Measurements from ENCODE around the gene NRXN3.

The NRXN3 gene

DNA sequence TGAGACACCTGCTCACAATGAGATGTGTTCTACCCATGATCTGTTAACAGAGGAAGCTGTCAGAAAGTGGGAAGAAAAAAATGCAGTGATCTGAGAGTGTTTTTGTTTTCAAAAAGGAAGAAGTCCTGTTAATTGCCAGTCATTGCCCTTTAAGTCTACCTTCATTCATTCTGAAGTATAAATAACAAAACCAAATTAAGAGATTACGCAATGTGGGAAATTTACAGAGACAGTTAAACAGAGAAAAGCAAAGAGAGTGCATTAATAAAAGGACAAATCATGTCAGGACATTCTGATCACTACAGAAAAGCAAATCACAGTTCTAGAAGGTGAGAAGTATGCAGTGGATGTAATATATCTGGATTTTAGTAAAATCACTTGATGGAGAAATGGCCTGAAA, 154.2 kb downstream of the NRXN3 start:
- DNase-seq (ENCODE audit: low read depth): no peak

DNA sequence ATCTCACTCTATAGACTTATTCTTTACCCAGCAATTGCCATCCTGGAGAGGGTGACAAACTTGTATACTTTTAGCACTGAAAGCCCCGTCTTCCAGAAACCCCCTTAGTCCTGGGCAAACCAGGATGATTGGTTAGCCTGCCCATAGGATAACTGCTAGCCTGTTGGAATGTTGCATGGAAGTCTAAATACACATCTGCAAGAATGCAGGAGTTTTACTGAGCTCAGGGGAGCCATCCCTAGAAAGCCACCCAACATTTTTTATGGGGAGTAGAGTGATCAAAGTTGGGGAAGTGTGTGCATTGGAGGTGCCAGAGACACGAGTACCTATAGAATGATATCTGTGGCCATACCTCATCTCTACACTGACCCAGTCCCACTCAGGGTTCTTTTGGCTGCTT, 155.7 kb downstream of the NRXN3 start:
- no peak for DNase-seq (ENCODE audit: low read depth)

- no peak for DNase-seq (ENCODE audit: low read depth)
Measured at GRCh38 chr14:78327426-78328221, 157.5 kb downstream of the NRXN3 start.

GRCh38 chr14:78329371-78329770, 159.2 kb downstream of the NRXN3 start:
- no peak for DNase-seq (ENCODE audit: low read depth)

DNA sequence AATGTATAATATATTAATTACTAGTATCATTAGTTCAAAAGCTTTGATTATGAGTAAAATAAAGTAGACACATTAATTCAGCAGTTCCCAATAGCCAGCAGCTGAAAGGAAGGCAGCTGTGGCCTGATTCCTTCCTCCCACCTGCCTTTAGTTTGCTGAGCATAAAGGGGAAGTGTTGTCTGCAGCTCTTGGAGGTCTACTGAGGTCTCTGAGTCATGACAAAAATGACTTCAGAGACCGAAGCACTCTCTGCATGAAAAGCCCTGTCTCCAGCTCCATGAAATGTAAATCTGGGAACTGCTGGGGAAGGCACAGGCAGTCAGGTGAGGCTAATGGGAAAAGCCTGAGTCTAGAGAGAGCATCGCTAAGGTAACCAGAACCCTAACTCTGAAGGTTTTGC, 165.4 kb downstream of the NRXN3 start:
- no peak for DNase-seq (ENCODE audit: low read depth)

DNA sequence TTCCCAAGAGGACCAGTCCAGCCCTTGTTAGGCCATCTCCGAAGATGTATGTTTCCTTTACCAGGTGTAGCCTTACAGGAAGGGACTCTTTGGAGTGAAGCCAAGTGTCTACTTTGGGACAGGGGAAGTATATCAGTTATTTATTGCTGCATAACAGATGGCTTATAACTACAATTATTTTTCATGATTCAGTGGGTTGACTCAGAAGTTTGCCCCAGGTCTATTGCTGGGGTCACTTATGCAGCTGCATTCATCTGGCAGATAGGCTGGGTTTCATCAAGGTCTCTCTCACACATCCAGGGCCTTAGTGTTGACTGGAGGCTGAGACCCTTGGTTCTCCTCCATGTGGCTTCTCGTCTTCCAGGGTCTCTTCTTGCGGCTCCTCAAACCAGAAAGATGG, 170.1 kb downstream of the NRXN3 start:
- no peak for DNase-seq (ENCODE audit: low read depth)

- no peak for DNase-seq (ENCODE audit: low read depth)
Measured at GRCh38 chr14:78341827-78342389, 171.7 kb downstream of the NRXN3 start.

- no peak for DNase-seq (ENCODE audit: low read depth)
Measured at GRCh38 chr14:78342879-78343278, 172.7 kb downstream of the NRXN3 start.

DNA sequence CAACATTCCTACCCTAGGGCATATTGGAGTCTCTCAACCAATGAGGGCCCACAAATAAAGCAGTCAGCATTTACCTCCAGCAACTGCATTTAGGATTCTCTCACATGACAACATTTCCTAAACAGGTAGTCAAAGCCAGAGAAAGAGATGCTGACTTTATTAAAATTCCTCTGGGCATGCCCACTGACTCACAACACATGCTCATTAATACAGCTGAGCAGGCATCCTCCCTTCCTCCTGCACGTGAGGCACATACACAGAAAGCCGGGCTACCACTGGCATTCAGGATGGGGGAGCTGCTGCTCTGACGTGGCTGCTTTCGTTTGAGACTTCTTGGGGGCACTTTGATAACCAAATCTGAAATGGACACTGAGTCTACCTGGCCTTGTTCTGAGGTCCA, 174.1 kb downstream of the NRXN3 start:
- DNase-seq (ENCODE audit: low read depth): no peak

DNA sequence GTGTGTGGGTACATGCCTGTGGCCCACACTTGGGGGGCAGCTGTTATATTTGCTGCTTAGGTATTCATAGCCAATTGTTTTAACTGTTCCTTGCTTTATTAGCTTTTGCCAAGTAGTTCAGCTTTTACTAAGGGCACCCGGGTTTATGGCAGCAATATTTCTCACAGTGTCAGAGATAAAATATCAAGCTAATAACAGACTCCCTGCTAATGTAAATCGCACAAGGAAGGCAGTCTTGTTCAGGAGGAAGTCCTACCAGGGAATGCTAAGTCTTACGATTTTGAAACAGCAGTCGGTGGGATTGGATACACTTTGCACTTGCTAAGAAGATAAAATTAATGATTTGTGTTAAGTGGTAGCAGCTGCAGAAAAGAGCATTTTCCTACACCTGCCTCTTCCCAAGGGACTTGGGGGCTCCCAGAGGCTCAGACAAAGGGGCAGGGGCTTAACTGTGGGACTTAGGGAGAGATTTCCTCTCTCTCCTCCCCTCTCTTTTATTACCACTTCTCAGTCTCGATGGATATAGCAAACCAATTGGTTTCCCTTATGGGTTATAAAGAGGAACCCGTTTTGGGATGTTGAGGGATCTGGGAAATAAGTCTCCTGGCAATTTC, 175.1 kb downstream of the NRXN3 start:
- DNase-seq (ENCODE audit: low read depth): no peak

- no peak for DNase-seq (ENCODE audit: low read depth)
Measured at GRCh38 chr14:78346747-78347146, 176.6 kb downstream of the NRXN3 start.

DNA sequence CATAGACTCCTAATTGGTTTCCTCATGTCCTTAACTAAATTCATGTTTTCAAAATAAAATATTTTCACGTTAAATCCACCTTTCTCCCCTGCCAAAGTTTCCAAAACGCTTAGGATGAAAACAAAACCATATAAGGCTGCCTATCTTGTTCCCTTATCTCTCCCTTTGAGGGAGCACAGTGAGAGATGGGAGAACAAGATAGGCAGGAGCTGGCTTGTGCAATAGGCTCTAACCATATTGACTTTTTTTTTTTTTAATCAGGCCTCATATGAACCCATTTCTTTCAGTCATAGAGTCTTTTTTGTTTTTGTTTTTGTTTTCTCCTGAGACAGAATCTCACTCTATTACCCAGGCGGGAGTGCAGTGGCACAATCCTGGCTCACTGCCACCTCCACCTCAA, 184.9 kb downstream of the NRXN3 start:
- no peak for DNase-seq (ENCODE audit: low read depth)

- DNase-seq (ENCODE audit: low read depth): no peak
Measured at GRCh38 chr14:78356391-78356790, 186.2 kb downstream of the NRXN3 start.

GRCh38 chr14:78358591-78358990, 188.4 kb downstream of the NRXN3 start:
- DNase-seq (ENCODE audit: low read depth): no peak

DNA sequence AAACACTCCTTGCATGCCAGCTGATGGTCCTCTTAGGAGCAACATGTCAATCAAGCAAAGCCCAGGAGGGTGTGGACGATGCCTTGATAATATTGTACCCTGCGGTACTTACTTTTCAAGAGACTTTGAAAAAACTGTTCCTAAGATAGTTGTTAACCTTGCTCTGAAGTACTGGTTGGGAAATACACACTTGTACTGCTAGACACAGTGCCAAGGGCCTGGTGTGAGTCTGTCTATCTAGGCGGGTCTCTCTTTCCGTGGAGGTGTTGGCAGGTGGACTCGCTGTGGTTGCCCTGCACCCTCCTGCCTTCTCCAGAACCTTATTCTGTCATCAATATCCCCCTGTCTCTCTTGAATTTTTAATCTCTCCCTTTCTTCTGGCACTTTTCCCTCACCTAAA, 189.4 kb downstream of the NRXN3 start:
- DNase-seq (ENCODE audit: low read depth): no peak

GRCh38 chr14:78363008-78363407, 192.8 kb downstream of the NRXN3 start:
- DNase-seq (ENCODE audit: low read depth): no peak

DNA sequence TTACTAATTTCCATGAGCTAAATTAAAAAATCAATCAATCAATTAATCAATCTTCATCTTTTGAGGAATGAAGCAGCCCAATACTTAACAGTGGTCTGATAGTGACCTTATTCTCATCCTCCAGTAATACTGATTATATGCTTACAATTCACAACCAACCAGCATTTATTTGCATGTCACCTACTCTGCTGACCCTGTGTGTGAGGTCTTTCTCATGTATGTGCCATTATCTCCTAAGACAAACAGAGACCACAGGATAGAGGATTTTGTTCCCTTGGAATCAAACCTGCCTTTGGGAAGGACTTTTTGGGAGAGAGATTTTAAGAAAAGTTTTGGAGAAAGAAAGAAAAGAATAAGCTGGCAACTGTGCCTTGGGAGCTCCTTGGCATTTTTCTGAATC, 197.2 kb downstream of the NRXN3 start:
- no peak for DNase-seq (ENCODE audit: low read depth)

GRCh38 chr14:78383060-78383459, 212.9 kb downstream of the NRXN3 start:
- no peak for DNase-seq (ENCODE audit: low read depth)

DNA sequence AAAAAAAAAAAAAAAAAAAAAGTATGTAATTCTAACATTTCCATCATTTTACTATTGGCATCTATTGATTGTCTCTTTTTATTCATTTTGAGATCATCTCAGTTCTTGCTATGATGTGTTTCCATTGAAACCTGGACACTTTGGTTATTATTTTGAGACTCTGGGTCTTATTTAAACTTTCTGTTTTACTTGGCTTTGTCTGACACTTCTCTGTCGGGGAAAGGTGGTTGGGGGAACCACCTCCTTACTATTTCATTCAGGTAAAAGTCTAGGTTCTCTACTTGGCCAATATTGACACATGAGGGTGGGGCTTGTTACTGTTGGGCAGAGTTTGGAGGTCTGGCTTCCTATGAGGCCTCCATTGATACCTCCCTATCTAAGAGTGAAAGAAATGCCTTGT, 228.0 kb downstream of the NRXN3 start:
- no peak for DNase-seq (ENCODE audit: low read depth)

- no peak for DNase-seq (ENCODE audit: low read depth)
Measured at GRCh38 chr14:78399316-78399889, 229.2 kb downstream of the NRXN3 start.

DNA sequence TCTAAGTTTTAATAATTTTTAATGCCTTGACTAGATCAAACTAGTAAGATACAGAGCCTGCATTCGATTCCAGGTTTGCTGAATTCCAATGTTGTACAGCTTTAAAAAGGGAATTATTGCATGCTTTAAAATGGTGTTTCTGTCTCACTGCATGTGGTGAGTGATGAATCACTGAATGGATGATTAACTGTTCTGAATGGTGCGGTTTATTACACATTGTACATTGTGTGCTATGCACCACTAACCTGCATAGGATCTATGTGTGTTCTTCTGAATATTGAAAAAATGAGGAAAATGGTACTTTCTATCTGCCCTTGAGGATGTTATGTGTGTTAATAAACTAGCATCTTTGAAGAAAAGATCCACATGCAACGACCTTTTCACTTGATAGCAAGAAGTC, 231.7 kb downstream of the NRXN3 start:
- DNase-seq (ENCODE audit: low read depth): no peak

- DNase-seq (ENCODE audit: low read depth): no peak
Measured at GRCh38 chr14:78403278-78403815, 233.2 kb downstream of the NRXN3 start.
